NT2/D1 (cell line): ENCODE results near the gene C10orf71.

Experiments used
- SUZ12 ChIP-seq: IDR thresholded peaks from 2 replicates; pipeline ENCODE4 v1.6.1; 2011; ENCODE audit not compliant: insufficient read length, insufficient read depth; ENCODE audit errors: extremely low read depth
- YY1 ChIP-seq: IDR thresholded peaks from 2 replicates; pipeline ENCODE4 v1.6.1; 2011; ENCODE audit not compliant: insufficient read length, insufficient read depth
- ZNF274 ChIP-seq: IDR thresholded peaks from 2 replicates; pipeline ENCODE4 v1.6.1; 2011; ENCODE audit warnings: mild to moderate bottlenecking, low read depth, low read length

DNA sequence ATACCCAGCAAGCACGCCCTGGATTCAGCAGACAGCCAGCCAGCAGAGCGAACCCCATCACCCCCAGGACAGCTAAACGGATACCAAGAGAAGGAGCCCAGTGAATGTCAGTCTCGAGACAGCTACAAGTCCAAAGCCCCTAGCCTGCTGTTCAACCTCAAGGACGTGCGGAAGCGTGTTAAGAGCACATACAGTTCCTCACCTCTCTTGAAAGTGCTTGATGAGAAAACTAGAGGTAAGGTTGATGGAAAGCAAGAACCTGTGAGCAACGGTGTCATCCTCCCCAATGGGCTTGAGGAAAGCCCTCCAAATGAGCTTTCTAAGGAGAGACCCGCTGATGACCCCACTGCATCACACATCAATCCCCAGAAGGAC lies 24.9 kb downstream of the C10orf71 start:
- TF ChIP-seq ZNF274 (no peak), SUZ12 (no peak), YY1 (no peak)
